Chondrocyte (in vitro differentiated cells): ENCODE results near the gene NLRP9. TPM values are rescaled to one million over a fixed set of nuclear protein-coding genes. Genes with fewer than 3 reads are reported as not detected.

Experiments
- DNase-seq: peaks from one replicate; pipeline ENCODE4 v3.0.0; 2021; ENCODE audit warnings: mixed read lengths, low spot score
- H3K27ac Mint-ChIP-seq: one replicate; pipeline ENCODE4 v1.8.0; 2021; ENCODE audit warnings: mild to moderate bottlenecking, moderate library complexity, mixed read lengths; ENCODE audit not compliant: unreplicated experiment
- H3K27me3 Mint-ChIP-seq: 2 replicates; pipeline ENCODE4 v1.8.0; 2021; ENCODE audit warnings: low read depth, mixed read lengths
- H3K36me3 Mint-ChIP-seq: 2 replicates; pipeline ENCODE4 v1.8.0; 2021; ENCODE audit warnings: low read depth, mixed read lengths
- H3K4me1 Mint-ChIP-seq: 2 replicates; pipeline ENCODE4 v1.8.0; 2021; ENCODE audit warnings: low read depth, mild to moderate bottlenecking, mixed read lengths
- H3K4me3 Mint-ChIP-seq: one replicate; pipeline ENCODE4 v1.8.0; 2021; ENCODE audit warnings: mild to moderate bottlenecking, moderate library complexity, mixed read lengths; ENCODE audit not compliant: unreplicated experiment
- H3K9me3 Mint-ChIP-seq: 2 replicates; pipeline ENCODE4 v1.8.0; 2021; ENCODE audit warnings: low read depth, mixed read lengths
- total RNA-seq: library from RNA; stranded (reverse); gene quantifications from 3 replicates; pipeline ENCODE4 v1.2.1, GENCODE V29; 2021
- TF ChIP-seq, protein P1 (sequence below): fragments of 200-600 bp; sonication (generic); IDR thresholded peaks from 2 replicates; pipeline ENCODE4 v1.5.0; 2021; ENCODE audit warnings: antibody characterized with exemption, mild to moderate bottlenecking, moderate library complexity

NLRP9 gene
- total RNA-seq, 1 donor from 2014 or later = not detected

DNA sequence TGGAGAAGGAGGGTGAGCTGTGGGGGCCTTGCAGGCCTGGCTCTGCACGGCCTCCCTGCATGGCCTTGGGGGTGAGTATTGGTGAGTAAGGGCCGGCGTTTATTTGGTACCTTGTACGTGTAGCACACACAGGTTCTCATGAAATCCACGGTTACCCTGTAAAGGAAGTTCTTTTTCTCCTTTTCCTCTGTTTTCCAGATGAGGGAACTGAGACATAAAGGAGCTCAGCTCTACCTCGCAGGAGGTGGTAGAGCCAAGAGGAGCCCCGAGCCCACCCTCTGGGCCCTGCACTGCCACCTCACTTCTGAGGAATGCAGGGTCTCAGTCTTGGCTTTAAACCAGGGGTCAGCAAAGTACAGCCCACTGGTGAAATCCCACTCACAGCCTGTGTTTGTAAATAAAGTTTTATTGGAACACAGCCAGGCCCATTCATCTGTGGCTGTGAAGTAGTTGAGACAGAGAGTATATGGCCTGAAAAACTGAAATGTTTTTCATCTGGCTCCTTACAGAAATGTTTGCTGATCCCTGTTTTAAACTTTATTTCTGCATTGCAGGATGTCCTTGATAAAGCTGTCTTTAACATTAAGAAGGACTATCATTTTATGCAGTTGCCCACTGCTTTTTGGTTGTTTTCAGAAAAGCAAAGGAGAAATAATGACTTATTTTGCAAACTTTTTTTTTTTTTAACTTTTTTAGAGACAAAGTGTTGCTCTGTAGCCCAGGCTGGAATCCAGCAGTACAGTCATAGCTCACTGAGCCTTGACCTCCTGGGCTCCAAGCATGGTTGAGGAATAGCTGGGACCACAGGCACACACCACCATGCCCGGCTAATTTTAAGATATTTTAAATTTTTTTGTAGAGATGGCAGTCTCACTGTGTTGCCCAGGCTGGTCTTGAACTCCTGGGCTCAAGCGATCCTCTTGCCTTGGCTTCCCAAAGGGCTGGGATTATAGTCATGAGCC, 56.8 kb downstream of the NLRP9 start:
- Mint-ChIP-seq H3K4me1 (peaks cover 24% of the 10 kb centered on the region), H3K36me3 (peaks cover 13% of the 10 kb centered on the region), H3K27ac (peak overlapping the region; percentile 36), H3K4me3 (no peak overlapping the region), H3K27me3 (no peaks in the 10 kb centered on the region), H3K9me3 (no peaks in the 10 kb centered on the region)
- TF ChIP-seq, protein P1, sequence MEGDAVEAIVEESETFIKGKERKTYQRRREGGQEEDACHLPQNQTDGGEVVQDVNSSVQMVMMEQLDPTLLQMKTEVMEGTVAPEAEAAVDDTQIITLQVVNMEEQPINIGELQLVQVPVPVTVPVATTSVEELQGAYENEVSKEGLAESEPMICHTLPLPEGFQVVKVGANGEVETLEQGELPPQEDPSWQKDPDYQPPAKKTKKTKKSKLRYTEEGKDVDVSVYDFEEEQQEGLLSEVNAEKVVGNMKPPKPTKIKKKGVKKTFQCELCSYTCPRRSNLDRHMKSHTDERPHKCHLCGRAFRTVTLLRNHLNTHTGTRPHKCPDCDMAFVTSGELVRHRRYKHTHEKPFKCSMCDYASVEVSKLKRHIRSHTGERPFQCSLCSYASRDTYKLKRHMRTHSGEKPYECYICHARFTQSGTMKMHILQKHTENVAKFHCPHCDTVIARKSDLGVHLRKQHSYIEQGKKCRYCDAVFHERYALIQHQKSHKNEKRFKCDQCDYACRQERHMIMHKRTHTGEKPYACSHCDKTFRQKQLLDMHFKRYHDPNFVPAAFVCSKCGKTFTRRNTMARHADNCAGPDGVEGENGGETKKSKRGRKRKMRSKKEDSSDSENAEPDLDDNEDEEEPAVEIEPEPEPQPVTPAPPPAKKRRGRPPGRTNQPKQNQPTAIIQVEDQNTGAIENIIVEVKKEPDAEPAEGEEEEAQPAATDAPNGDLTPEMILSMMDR = no peak
- no peak for DNase-seq

GRCh38 chr19:55680339-55681130, 57.7 kb downstream of the NLRP9 start:
- no peaks in the 10 kb centered on the region for H3K9me3 Mint-ChIP-seq
- peaks cover 10% of the 10 kb centered on the region for H3K36me3 Mint-ChIP-seq
- no peak overlapping the region for H3K4me3 Mint-ChIP-seq
- H3K4me1 Mint-ChIP-seq = peaks cover 24% of the 10 kb centered on the region
- peak; percentile 66 for DNase-seq
- TF ChIP-seq, protein P1 = no peak
- H3K27ac Mint-ChIP-seq = no peak overlapping the region
- no peaks in the 10 kb centered on the region for H3K27me3 Mint-ChIP-seq

DNA sequence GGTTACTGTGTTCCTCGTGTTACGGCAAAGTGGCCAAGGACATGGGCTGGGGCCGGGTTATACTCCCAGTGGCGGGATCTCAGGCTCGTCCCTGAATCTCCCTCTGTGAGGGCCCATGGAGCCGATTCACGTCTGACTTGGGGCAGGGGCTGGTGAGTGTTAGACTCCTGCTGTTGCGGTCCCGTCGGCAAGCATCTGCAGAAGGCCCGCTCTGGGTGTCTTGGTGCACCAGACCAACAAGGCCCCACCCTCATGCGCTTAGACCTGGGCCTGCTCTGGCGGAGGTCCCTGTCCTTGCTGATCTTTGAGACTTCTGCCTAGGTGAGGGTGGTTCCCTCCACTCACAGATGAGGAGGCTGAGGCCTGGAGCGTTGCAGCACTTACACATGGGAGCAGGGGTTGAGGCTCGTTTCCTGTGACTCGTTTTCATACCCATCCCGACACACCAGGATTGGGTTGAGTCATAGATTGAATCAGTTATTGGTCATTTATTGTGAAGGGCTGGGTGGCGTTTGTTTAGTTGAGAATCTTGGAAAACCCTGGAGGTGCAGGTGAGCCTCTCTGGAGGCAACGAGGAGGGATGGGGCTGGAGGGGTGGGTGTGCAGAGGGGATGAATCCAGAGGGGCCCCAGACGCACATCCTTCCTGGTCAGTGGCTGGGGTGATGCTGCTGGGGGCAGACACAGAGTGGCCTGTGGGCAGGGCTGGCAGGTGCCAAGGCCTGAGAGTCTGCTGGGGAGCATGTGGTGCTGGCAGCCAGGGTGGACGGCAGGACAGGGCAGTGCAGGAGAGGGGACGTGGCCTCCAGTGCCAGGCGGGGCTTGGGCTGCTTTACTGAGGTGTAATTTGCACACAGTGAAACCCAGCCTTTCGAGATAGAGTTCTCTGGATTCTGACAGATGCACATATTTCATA, 58.6 kb downstream of the NLRP9 start:
- H3K9me3 Mint-ChIP-seq = no peaks in the 10 kb centered on the region
- peaks cover 26% of the 10 kb centered on the region for H3K4me1 Mint-ChIP-seq
- peaks cover 11% of the 10 kb centered on the region for H3K36me3 Mint-ChIP-seq
- H3K27me3 Mint-ChIP-seq = no peaks in the 10 kb centered on the region
- DNase-seq = peak; percentile 84
- H3K4me3 Mint-ChIP-seq = no peak overlapping the region
- no peak overlapping the region for H3K27ac Mint-ChIP-seq
- TF ChIP-seq, protein P1 = no peak

GRCh38 chr19:55678121-55678671, 60.0 kb downstream of the NLRP9 start:
- Mint-ChIP-seq H3K4me1 (peaks cover 37% of the 10 kb centered on the region), H3K4me3 (no peak overlapping the region), H3K9me3 (no peaks in the 10 kb centered on the region), H3K36me3 (peaks cover 14% of the 10 kb centered on the region), H3K27me3 (no peaks in the 10 kb centered on the region), H3K27ac (no peak overlapping the region)
- DNase-seq = peak; percentile 85
- TF ChIP-seq, protein P1 = no peak
